ENCODE results near the gene DSCAML1. TPM values are rescaled to one million over a fixed set of nuclear protein-coding genes. Genes with fewer than 3 reads are reported as not detected.

DSCAML1 gene
- total RNA-seq, 6 donors from 2014 or later, result 0.30 to 3.1 (median 1.3) TPM

GRCh38 chr11:117538263-117539135 lies 258.5 kb downstream of the DSCAML1 start:
- TF ChIP-seq EP300 (IDR thresholded peaks at IDR 0.05) (no peak), POLR2A (IDR thresholded peaks at IDR 0.05) (no peak), POLR2AphosphoS5 (IDR thresholded peaks at IDR 0.05) (no peak), CTCF (IDR thresholded peaks at IDR 0.05) (no peak)
- Histone ChIP-seq H3K27me3 (no peaks in the 10 kb centered on the region), H3K36me3 (no peaks in the 10 kb centered on the region), H3K27ac (no peak overlapping the region), H3K9me3 (peaks cover 0 to 2% (median under 1%) of the 10 kb centered on the region in 4 donors), H3K4me1 (peaks cover 0 to 6% (median 3%) of the 10 kb centered on the region in 4 donors), H3K4me3 (no peak overlapping the region)
- 71 to 80% methylated on average over 13 of the region's 13 CpGs for WGBS, 2 donors
- DNase-seq (no peak), ATAC-seq (ENCODE audit: low FRiP score in 2 of 2) (no peak)

GRCh38 chr11:117535850-117536411 lies 261.1 kb downstream of the DSCAML1 start:
- no peak for TF ChIP-seq CTCF (IDR thresholded peaks at IDR 0.05)
- H3K36me3 ChIP-seq, result no peaks in the 10 kb centered on the region
- ATAC-seq (ENCODE audit: low FRiP score in 2 of 2), result no peak
- 68 to 73% methylated on average over 6 to 11 of the region's 11 CpGs for WGBS, 2 donors
- no peaks in the 10 kb centered on the region for H3K9me3 ChIP-seq
- no peak overlapping the region for H3K4me3 ChIP-seq
- no peak overlapping the region for H3K27ac ChIP-seq
- DNase-seq, result no peak
- H3K27me3 ChIP-seq, result no peaks in the 10 kb centered on the region
- peaks cover 0 to 6% (median 3%) of the 10 kb centered on the region in 4 donors for H3K4me1 ChIP-seq

DNA sequence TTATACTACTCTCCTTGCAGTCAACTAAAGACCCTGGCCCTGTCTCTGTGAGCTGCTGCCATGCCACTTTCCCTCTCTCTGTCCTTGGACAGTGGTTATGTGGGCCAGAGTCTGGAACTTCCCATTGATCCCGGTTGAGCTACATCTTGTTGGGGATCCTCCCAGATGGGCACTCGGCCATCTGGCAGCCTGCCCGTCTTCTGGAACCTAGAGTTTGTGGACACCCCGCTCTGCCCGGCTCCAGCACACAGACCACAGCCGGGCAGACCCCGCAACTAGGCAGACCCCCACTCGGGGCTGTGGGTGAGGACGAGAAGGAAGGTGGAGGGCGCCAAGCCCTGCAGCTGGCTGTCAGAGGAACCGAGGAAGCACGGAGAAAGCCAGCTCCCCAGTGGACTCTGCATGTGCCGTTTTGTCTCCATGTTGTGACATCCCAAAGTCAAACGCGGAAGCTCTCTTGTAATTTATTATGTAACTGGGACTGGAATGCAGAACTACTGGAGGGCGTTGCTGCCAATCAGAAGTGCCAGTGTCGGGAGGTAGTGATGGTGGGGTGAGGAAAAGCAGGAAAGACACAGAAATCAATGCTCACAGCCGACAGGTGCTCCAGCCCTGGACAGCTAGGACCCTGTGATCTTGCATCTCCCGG lies 261.7 kb downstream of the DSCAML1 start:
- Histone ChIP-seq H3K36me3 (no peaks in the 10 kb centered on the region), H3K4me1 (peaks cover 0 to 6% (median 3%) of the 10 kb centered on the region in 4 donors), H3K4me3 (peak overlapping the region in 1 of 4 donors; percentile 29), H3K27ac (no peak overlapping the region), H3K27me3 (no peaks in the 10 kb centered on the region), H3K9me3 (no peaks in the 10 kb centered on the region)
- ATAC-seq (ENCODE audit: low FRiP score in 2 of 2) (peak in 1 of 2 donors; percentile 70), DNase-seq (peak in 1 of 2 donors; percentile 25)
- WGBS, 2 donors, result 31 to 43% methylated on average over 8 to 19 of the region's 19 CpGs
- TF ChIP-seq POLR2AphosphoS5 (IDR thresholded peaks at IDR 0.05), result no peak
- no peak for TF ChIP-seq CTCF (IDR thresholded peaks at IDR 0.05)
- no peak for TF ChIP-seq EP300 (IDR thresholded peaks at IDR 0.05)
- no peak for TF ChIP-seq POLR2A (IDR thresholded peaks at IDR 0.05)

DNA sequence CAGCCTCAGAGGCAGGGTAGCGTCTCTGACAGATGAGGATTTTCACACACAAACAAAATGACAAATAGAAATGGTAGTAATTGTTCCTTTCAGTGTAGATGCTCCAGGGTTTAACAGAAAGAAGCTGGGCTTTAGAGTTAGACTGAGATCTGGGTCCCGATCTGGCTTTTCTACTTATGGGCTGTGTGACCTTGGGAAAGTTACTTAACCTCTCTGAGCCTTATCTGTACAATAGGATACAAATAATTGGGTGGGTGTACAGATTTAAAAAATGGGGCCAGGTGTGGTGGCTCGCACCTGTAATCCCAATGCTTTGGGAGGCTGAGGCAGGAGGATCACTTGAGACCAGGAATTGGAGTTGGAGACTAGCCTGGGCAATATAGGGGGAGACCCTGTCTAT lies 264.4 kb downstream of the DSCAML1 start:
- ATAC-seq (ENCODE audit: low FRiP score in 2 of 2) (no peak), DNase-seq (no peak)
- 91 to 97% methylated on average over 3 of the region's 3 CpGs for WGBS, 2 donors
- Histone ChIP-seq H3K4me1 (peaks cover 0 to 10% (median 3%) of the 10 kb centered on the region in 4 donors), H3K27ac (no peak overlapping the region), H3K27me3 (no peaks in the 10 kb centered on the region), H3K36me3 (no peaks in the 10 kb centered on the region), H3K9me3 (no peaks in the 10 kb centered on the region), H3K4me3 (no peak overlapping the region)
- TF ChIP-seq POLR2A (IDR thresholded peaks at IDR 0.05) (no peak), POLR2AphosphoS5 (IDR thresholded peaks at IDR 0.05) (no peak), CTCF (IDR thresholded peaks at IDR 0.05) (no peak), EP300 (IDR thresholded peaks at IDR 0.05) (no peak)

All from upper lobe of left lung (tissue), 6 donors.